Raji (cell line): ENCODE results near the gene CDH5.

Experiments
- POLR2A ChIP-seq: IDR thresholded peaks from 2 replicates; pipeline ENCODE4 v1.6.1; 2011; ENCODE audit warnings: low read depth, low read length, control low read depth; ENCODE audit not compliant: insufficient read depth

The CDH5 gene

DNA sequence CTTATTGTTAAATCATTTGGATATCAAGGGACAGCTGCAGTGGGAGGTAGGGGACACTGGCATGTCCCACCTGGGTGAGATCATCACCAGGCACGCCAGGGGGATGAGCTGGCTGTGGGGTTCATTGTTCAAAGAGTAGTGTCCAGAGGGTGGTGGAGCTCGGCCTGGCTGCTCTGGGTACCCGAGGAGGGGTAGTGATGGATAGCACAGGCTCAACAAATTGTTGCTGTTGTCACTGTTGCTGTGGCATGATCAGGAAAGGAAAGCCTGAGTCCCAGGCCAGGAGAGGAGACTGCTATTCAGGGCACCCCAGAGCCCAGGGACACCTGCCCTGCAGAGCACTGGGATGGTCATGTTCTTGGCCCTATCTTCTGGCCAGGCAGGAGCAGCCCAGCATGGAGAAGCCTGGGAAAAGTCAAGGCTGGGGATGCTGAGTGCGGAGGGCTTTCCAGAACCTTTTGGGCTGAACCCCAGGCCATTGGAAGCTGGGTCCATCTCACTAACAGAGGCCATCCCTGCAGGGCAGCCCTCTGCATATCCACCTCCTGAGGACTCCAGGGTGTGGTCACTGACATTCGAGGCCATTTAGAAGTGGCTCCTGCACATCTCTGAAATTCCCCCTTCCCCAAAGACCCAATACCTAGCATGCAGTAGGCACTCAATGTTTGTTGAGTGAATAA is 72.7 kb downstream of the CDH5 start:
- TF ChIP-seq POLR2A, result no peak

DNA sequence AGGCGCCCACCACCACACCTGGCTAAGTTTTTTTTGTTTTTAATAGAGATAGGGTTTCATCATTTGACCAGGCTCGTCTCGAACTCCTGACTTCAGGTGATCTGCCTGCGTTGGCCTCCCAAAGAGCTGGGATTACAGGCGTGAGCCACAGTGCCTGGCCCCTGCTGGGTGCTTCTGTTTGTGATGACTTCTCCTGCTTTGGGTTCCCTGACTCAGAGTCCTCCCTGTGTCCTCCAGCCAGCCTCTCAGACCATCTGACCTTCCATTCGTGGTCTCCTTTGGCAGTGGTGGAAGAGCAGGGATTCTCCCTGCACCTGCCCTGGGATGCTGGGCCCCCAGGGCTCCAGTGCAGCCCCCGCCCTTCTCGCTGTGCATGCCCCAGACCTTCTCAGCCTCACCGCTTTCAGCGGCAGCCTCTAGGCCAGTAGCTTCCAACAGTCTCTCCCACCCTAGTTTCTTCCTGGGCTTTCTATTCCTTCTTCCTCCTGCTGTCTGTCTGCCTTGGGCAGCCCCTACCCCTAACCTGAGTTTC is 73.8 kb downstream of the CDH5 start:
- TF ChIP-seq POLR2A, result no peak

DNA sequence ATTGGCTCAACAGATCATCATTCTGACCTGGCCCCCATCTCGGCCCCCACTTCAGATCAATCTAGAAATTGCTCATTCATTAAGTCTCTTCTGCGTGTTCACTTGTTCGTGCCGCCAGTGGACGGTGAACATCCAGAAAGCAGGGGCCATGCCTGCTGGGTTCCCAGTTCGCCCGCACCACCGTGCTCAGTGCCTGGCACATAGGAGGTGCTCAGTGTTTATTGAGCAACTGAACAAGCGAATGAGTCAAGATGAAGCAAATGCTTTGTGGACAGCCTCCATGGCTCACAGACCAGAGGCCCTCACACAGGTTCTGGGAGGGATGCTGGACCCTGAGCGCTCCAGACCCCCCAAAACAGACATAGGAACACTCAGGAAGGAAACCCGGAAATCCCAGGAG is 74.5 kb downstream of the CDH5 start:
- TF ChIP-seq POLR2A, result no peak

DNA sequence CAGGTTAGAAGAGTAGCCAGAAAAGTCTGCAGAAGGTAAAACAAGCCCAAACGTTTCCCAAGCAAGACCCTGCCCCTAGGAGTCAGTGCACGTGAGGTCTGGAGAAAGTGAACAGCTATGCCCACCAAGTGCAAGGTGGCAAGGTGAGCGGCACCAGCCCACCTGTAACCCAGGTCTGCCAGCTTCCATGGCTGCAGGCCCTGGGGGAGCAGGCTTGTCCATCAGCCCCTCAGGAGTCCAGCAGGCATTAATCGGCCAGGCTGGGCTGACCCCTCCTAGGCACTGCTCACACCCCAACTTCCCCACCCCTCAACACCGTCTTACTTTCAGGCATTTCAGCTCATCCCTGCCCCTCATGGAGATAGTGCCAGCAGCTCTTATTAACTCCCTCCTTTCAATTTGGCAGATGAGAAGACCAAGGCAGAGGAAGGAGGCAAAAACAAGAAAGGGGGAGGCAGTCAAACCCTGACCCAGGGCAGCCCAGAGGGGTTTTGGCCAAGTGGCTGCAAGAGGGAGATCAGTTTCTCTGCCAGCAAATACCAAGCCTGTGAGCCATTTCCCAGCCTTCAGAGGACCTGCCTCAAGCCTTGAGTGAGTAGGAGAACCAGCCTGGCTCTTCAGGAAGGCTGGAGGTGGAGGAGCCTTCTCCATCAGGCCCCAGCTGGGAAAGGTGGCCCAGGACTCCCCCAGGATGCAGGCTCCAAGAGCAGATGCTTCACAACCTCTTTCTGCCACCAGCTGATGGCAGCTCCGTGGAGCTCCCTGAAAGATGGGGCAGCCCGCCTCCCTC is 75.3 kb downstream of the CDH5 start:
- TF ChIP-seq POLR2A, result no peak

DNA sequence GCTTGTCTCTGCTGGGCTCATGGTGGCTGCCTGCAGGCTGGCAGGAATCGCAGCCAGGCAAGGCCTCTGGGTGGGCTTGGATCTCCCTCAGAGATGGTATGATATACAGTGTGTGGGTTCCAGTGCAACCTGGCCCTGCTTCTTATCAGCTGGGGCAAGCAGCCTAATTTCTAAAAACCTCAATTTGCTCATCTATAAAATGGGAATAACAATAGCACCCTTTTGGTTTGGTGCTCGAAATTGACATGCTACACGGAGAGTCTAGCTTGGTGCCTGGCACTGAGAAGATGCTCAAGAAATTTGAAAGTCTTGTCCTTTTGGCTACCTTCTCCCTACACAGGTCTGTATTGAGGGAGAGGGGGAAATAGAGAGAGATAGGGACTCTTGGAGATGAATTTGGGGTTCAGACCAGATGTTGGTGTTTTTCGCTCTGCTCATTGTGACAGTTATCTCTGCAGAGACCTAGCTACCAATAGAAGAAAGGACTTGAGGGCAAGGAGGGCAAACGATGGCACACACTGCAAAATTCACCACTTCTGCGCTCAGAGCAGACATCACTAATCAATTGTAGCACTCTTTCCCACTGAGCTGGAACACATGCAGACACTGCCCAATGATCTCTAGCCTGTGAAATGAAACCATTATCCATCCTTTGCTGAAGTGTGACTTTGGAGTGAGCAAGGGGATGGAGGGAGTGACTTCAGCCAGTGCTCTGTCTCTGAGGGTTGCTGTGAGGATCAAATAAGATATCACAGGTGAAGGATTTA is 76.2 kb downstream of the CDH5 start:
- no peak for TF ChIP-seq POLR2A

DNA sequence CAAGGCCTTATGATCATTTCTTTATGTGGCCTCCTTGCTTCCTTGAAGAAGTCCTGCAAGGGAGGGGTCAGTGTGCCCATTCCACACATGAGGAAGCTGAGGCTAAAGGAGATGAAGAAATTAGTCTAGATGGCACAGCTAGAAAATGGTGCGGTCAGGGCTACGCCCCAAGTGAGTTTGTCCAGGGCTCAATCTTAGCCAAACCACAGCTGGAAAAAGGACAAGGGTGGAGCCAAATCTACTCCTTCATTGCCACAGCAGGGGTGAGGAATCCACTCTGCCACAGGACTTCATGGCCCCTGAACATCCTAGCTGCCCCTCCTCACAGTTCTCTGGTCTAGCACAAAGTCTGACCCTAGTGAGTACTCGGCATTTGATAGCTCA is 76.8 kb downstream of the CDH5 start:
- TF ChIP-seq POLR2A, result no peak

DNA sequence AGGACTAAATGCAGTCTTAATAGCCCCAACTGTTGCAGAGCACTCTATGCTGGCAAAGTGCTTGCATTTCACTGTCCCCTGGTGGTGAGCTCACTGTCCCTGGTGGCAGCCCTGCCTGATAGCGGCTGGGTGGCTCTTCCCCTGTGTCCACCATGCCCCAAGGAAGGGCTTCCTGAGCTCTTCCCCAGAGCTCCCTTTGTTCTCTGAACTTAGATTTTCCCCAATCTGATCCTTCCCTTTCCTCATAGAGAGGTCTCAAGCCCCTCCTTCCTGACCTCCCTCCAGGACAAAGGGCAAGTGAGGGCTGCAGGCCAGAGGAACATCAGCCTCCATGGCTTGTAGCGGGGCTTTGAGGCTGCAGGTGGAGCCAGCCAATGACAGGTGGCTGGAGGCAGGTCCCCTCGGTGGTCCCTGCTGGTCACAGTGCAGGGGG is 77.6 kb downstream of the CDH5 start:
- TF ChIP-seq POLR2A, result no peak

DNA sequence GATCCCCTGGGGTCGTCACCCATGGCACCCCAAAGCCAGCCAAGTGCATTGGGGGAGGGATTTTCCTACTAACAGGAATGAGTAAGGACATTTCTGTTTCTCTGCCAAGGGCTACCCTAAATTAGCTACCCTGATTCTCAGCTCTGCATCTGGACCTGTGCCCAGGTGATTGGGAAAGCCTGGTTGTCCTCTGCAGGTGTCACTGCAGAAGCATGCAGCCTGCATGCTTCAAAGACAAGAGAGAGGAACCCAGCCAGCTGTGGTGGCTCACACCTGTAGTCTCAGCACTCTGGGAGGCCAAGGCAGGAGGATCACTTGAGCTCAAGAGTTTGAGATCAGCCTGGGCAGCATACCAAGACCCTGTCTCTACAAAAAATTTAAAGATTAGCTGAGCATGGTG is 80.2 kb downstream of the CDH5 start:
- no peak for TF ChIP-seq POLR2A

DNA sequence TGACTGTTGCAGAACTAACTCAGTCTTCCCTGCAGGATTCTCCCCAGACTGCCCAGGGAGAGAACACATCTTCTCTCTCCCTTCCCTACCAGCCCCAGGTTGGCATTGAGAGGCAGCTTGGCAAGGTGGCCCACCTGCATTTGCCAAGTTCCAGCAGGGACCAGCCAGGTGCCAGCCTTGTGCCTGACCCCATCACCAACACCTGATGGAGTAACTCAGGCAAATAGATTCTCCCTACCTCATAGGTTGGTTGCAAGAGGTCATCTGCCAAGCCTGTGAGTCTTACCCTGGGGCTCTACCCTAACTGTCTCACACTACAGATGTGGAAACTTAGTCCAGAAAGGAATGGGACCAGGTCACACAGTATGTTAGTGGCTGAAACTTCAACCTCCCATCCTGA is 81.0 kb downstream of the CDH5 start:
- TF ChIP-seq POLR2A, result no peak

DNA sequence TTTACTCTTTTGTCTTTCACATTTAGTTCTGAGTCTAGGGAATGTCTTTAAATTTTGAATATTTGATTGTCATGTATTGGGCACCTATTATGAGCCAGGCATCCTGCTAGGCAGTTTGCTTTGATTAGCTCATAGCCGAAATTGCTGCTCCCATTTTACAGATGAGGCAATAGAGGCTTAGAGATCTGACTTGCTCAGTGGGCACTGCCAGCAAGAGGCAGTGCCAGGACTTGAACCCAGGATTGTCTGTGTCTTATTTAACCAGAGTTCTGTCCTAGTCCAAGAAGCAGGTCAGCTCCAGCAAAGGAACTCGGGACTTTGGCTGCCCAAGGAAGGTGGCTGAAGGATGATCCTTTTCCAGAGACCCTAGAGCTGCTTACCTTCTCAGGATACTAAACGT is 85.1 kb downstream of the CDH5 start:
- no peak for TF ChIP-seq POLR2A
